Measurements from ENCODE around the gene NRBF2.

Gene NRBF2

GRCh38 chr10:63165249-63165648 is 32.1 kb downstream of the NRBF2 start:
- no peak for DNase-seq

- no peak for DNase-seq
Observed at GRCh38 chr10:63166742-63167258, 33.7 kb downstream of the NRBF2 start.

GRCh38 chr10:63168821-63169462 is 35.8 kb downstream of the NRBF2 start:
- DNase-seq, result no peak

GRCh38 chr10:63169624-63170023 is 36.5 kb downstream of the NRBF2 start:
- DNase-seq, result no peak

GRCh38 chr10:63171255-63171855 is 38.2 kb downstream of the NRBF2 start:
- DNase-seq, result no peak

- DNase-seq, result no peak
Observed at GRCh38 chr10:63171926-63172325, 38.8 kb downstream of the NRBF2 start.

GRCh38 chr10:63173468-63174232 is 40.5 kb downstream of the NRBF2 start:
- DNase-seq, result peak; percentile 10

GRCh38 chr10:63175534-63175933 is 42.4 kb downstream of the NRBF2 start:
- no peak for DNase-seq

- no peak for DNase-seq
Observed at GRCh38 chr10:63192826-63193225, 59.7 kb downstream of the NRBF2 start.

GRCh38 chr10:63197344-63198092 is 64.4 kb downstream of the NRBF2 start:
- DNase-seq, result no peak

- DNase-seq, result no peak
Observed at GRCh38 chr10:63199716-63200115, 66.6 kb downstream of the NRBF2 start.

- no peak for DNase-seq
Observed at GRCh38 chr10:63200431-63200830, 67.3 kb downstream of the NRBF2 start.

GRCh38 chr10:63201118-63201517 is 68.0 kb downstream of the NRBF2 start:
- DNase-seq, result no peak
